GM12874 (cell line): ENCODE measurements around the gene IARS1.

Experiments
- CTCF ChIP-seq: IDR thresholded peaks from 2 replicates; pipeline ENCODE4 v1.5.1; 2011; ENCODE audit warnings: low read depth, mild to moderate bottlenecking, control low read depth, low read length, moderate library complexity; ENCODE audit not compliant: insufficient read depth

IARS1 gene

GRCh38 chr9:92263131-92263530 lies 30.4 kb downstream of the IARS1 start:
- no peak for TF ChIP-seq CTCF

- no peak for TF ChIP-seq CTCF
Measured at GRCh38 chr9:92257327-92257726, 36.2 kb downstream of the IARS1 start.

GRCh38 chr9:92254381-92255337 lies 38.8 kb downstream of the IARS1 start:
- TF ChIP-seq CTCF: no peak

GRCh38 chr9:92253656-92254055 lies 39.8 kb downstream of the IARS1 start:
- no peak for TF ChIP-seq CTCF

GRCh38 chr9:92247981-92248380 lies 45.5 kb downstream of the IARS1 start:
- TF ChIP-seq CTCF: no peak

- no peak for TF ChIP-seq CTCF
Measured at GRCh38 chr9:92247296-92247695, 46.2 kb downstream of the IARS1 start.

- TF ChIP-seq CTCF: no peak
Measured at GRCh38 chr9:92245005-92245797, 48.3 kb downstream of the IARS1 start.
